Measurements from ENCODE around the gene KRT3. TPM values are rescaled to one million over a fixed set of nuclear protein-coding genes. Genes with fewer than 3 reads are reported as not detected.

The KRT3 gene
- total RNA-seq, 1 experiment from 2014 or later, result not detected

DNA sequence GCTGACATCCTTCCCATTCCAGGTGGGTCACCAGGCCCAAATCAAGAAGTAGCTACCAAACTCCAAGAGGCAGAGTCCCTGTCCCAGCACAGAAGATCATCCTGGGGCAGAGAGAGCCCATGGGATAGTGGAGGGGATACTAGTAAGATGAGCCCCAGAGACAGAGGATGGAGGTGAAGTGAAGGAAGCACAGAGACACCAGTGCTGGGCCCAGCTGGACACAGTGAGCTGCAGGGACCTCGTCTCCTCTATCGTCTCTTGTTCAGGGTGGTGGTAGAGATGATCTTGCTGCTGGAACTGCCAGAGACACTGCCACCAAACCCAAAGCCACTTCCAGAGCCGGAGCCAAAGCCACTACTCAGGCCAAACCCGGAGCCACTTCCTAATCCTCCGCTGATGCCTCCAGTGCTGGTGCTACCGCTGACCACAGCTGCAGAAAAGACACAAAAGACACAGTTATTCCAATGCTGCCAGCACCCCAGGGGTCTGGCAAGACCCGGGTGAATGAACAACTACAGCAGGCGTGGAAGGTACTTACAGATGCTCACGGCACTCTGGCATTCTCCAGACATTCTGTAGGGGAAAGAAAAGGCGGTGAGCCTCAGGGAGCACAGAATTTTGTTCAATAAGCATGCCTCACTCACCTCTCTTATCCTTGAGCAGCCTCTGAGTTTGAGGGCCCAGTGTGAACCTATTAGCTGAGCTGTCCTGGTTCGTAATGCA lies 11.1 kb upstream of the KRT3 start:
- intact Hi-C loops (cut with micrococcal nuclease), result no loop called here
- no TSS peak for BruUV-seq (replicated peaks)
- TF ChIP-seq CTCF (IDR thresholded peaks at IDR 0.05 in 2 of 3, conservative IDR thresholded peaks at IDR 0.05 in 1 of 3; ENCODE audit: borderline replicate concordance in 1 of 3, insufficient read depth in 1 of 3, low read depth in 2 of 3, low read length in 2 of 3), result no peak
- TF ChIP-seq EZH2 (IDR thresholded peaks at IDR 0.05), result no peak
- no peak for TF ChIP-seq ZFX (IDR thresholded peaks at IDR 0.05)
- no peak for TF ChIP-seq SIN3A (IDR thresholded peaks at IDR 0.05; ENCODE audit: low read depth)
- no peak for TF ChIP-seq CBX3 (IDR thresholded peaks at IDR 0.05; ENCODE audit: low read depth)
- no peak for TF ChIP-seq REST (IDR thresholded peaks at IDR 0.05; ENCODE audit: low read depth)
- TF ChIP-seq EGR1 (IDR thresholded peaks at IDR 0.05; ENCODE audit: low read depth), result no peak
- TF ChIP-seq ZBTB33 (IDR thresholded peaks at IDR 0.05; ENCODE audit: extremely low read depth, insufficient replicate concordance, low read length), result no peak
- no peak for TF ChIP-seq POLR2AphosphoS5 (IDR thresholded peaks at IDR 0.05; ENCODE audit: low read depth, low read length)
- TF ChIP-seq RAD21 (IDR thresholded peaks at IDR 0.05; ENCODE audit: low read depth), result no peak
- no peak for TF ChIP-seq FOSL1 (IDR thresholded peaks at IDR 0.05; ENCODE audit: low read depth)
- no peak for TF ChIP-seq EZH2phosphoT487 (IDR thresholded peaks at IDR 0.05; ENCODE audit: borderline replicate concordance)
- no peak overlapping the region for H2AFZ ChIP-seq (ENCODE audit: low read depth, low read length, poor library complexity, severe bottlenecking)
- H3K4me1 ChIP-seq (ENCODE audit: control insufficient read depth in 1 of 2, insufficient read depth in 2 of 2, low read length in 2 of 2), result peaks cover 0 to 6% of the 10 kb centered on the region in 2 experiments; a peak in 2 of 4 replicates
- H3K27ac ChIP-seq (ENCODE audit: low read depth, low read length), result no peak overlapping the region
- no peak overlapping the region for H3K4me2 ChIP-seq (ENCODE audit: low read length)
- H3K27me3 ChIP-seq (ENCODE audit: insufficient read depth, low read length), result peaks cover 10% of the 10 kb centered on the region; the same call in 1 of the 2 replicates
- H3K9me3 ChIP-seq (ENCODE audit: control insufficient read depth in 1 of 2, insufficient read depth in 1 of 2, low read depth in 1 of 2, low read length in 2 of 2), result no peaks in the 10 kb centered on the region
- DNase-seq (ENCODE audit: low read depth, low spot score), result no peak
- ChIA-PET CTCF (no interaction called here), RAD21 (ENCODE audit: low non-redundant PET in 1 of 2, low total read pairs in 2 of 2, uncharacterized antibody in 2 of 2, unreplicated experiment in 2 of 2) (no interaction called here), POLR2A (no interaction called here)
- H3K4me3 ChIP-seq (replicated peaks in 1 of 2; ENCODE audit: low read depth in 1 of 2, low read length in 2 of 2), result no peak overlapping the region
- no peak for ATAC-seq
- no peak overlapping the region for H3K9ac ChIP-seq (ENCODE audit: low read length)
- H3K79me2 ChIP-seq (ENCODE audit: insufficient read depth, low read length), result no peaks in the 10 kb centered on the region
- H3K36me3 ChIP-seq (ENCODE audit: control insufficient read depth in 1 of 2, insufficient read depth in 2 of 2, low read length in 2 of 2), result no peaks in the 10 kb centered on the region
- no peaks in the 10 kb centered on the region for H3K9me2 ChIP-seq (ENCODE audit: insufficient read depth)
- no peaks in the 10 kb centered on the region for H4K20me1 ChIP-seq (ENCODE audit: insufficient read depth)

Measured in HCT116 (cell line).